IMR-90 (cell line): Measurements from ENCODE around the gene GTPBP8. TPM values are rescaled to one million over a fixed set of nuclear protein-coding genes. Genes with fewer than 3 reads are reported as not detected.

Source experiments
- ATAC-seq: fragments of 200-7000 bp; cut with Tn5 transposase; 2 replicates; pipeline ENCODE4 v1.9.1; 2020; ENCODE audit warnings: low read depth, mild to moderate bottlenecking, moderate library complexity
- BruUV-seq: library from RNA; stranded (reverse); fragments of 400-500 nt; replicated peaks from 2 replicates; lab custom pipeline; 2021; lab: Mats Ljungman, UMichigan
- CTCF ChIA-PET: fragments of 300-600 bp; formaldehyde crosslinking; extraction: SDS; loops from one replicate; lab custom pipeline; 2021; ENCODE audit warnings: antibody characterized with exemption; lab: Yijun Ruan, JAX
- POLR2A ChIA-PET: fragments of 300-600 bp; sonication (Branson Sonifier 250); formaldehyde crosslinking; loops from one replicate; lab custom pipeline; 2022; ENCODE audit warnings: antibody characterized with exemption; ENCODE audit not compliant: unreplicated experiment; lab: Charles Lee
- DNase-seq: peaks from one replicate; pipeline ENCODE4 v3.0.0; 2013
- H2AFZ ChIP-seq: replicated peaks from 2 replicates; pipeline ENCODE3; 2013; ENCODE audit warnings: low read length, mild to moderate bottlenecking; ENCODE audit not compliant: poor library complexity
- H2AK5ac ChIP-seq: 2 replicates; pipeline ENCODE4 v1.6.1; 2013; ENCODE audit warnings: low read depth, low read length, inconsistent platforms
- H2AK9ac ChIP-seq: replicated peaks from 2 replicates; pipeline ENCODE3; 2013; ENCODE audit warnings: mild to moderate bottlenecking, low read depth, low read length, moderate library complexity; ENCODE audit not compliant: poor library complexity
- H2BK120ac ChIP-seq: 2 replicates; pipeline ENCODE4 v1.6.1; 2013; ENCODE audit warnings: low read depth, low read length, inconsistent platforms
- H2BK15ac ChIP-seq: 3 replicates; pipeline ENCODE4 v1.6.1; 2013; ENCODE audit warnings: low read depth, low read length, inconsistent platforms
- H2BK20ac ChIP-seq: 2 replicates; pipeline ENCODE4 v1.6.1; 2013; ENCODE audit warnings: low read depth, mild to moderate bottlenecking, inconsistent platforms, low read length, moderate library complexity
- H2BK5ac ChIP-seq: 2 replicates; pipeline ENCODE4 v1.6.1; 2013; ENCODE audit warnings: mild to moderate bottlenecking, low read depth, low read length, inconsistent platforms; ENCODE audit not compliant: poor library complexity, severe bottlenecking
- H3K14ac ChIP-seq: replicated peaks from 2 replicates; pipeline ENCODE4 v1.6.1; 2013; ENCODE audit warnings: low read depth, low read length, inconsistent platforms
- H3K18ac ChIP-seq: 2 replicates; pipeline ENCODE4 v1.6.1; 2013; ENCODE audit warnings: low read depth, low read length, control low read depth
- H3K23ac ChIP-seq: 2 replicates; pipeline ENCODE4 v1.6.1; 2013; ENCODE audit warnings: low read depth, low read length, inconsistent platforms
- H3K27ac ChIP-seq: 2 replicates; pipeline ENCODE4 v1.5.1; 2013; ENCODE audit warnings: mild to moderate bottlenecking, control low read depth, low read length; ENCODE audit not compliant: insufficient read depth
- H3K27me3 ChIP-seq: 2 replicates; pipeline ENCODE4 v1.6.1; 2013; ENCODE audit warnings: low read length; ENCODE audit not compliant: control insufficient read depth, insufficient read depth
- H3K36me3 ChIP-seq: 2 replicates; pipeline ENCODE4 v1.6.1; 2013; ENCODE audit warnings: low read length, mixed read lengths; ENCODE audit not compliant: control insufficient read depth, insufficient read depth
- H3K4ac ChIP-seq: 2 replicates; pipeline ENCODE4 v1.6.1; 2013; ENCODE audit warnings: low read depth, low read length, inconsistent platforms
- H3K4me1 ChIP-seq: 2 replicates; pipeline ENCODE4 v1.6.1; 2013; ENCODE audit warnings: low read length, mixed read lengths; ENCODE audit not compliant: control insufficient read depth, insufficient read depth
- H3K4me2 ChIP-seq: 2 replicates; pipeline ENCODE4 v1.6.1; 2013; ENCODE audit warnings: low read depth, mild to moderate bottlenecking, control low read depth, low read length, moderate library complexity
- H3K4me3 ChIP-seq: 2 replicates; pipeline ENCODE4 v1.5.1; 2013; ENCODE audit warnings: low read depth, mild to moderate bottlenecking, control low read depth, low read length, moderate library complexity; ENCODE audit not compliant: insufficient read depth
- H3K56ac ChIP-seq: 2 replicates; pipeline ENCODE4 v1.6.1; 2013; ENCODE audit warnings: low read length, inconsistent platforms; ENCODE audit not compliant: insufficient read depth; ENCODE audit errors: extremely low read depth
- H3K79me1 ChIP-seq, 2 experiments: 2 replicates each; pipeline ENCODE4 v1.6.1; 2013; ENCODE audit warnings: low read length in 2 of 2, inconsistent platforms in 1 of 2, low read depth in 1 of 2
- H3K9ac ChIP-seq: 2 replicates; pipeline ENCODE4 v1.6.1; 2013; ENCODE audit warnings: low read depth, low read length, control low read depth
- H3K9me1 ChIP-seq: 2 replicates; pipeline ENCODE4 v1.6.1; 2013; ENCODE audit warnings: low read length, inconsistent platforms; ENCODE audit not compliant: insufficient read depth
- H3K9me3 ChIP-seq: 2 replicates; pipeline ENCODE4 v1.6.1; 2013; ENCODE audit warnings: low read length; ENCODE audit not compliant: control insufficient read depth, insufficient read depth
- H4K20me1 ChIP-seq: 2 replicates; pipeline ENCODE4 v1.6.1; 2013; ENCODE audit warnings: low read length, inconsistent platforms; ENCODE audit not compliant: insufficient read depth
- H4K5ac ChIP-seq: 2 replicates; pipeline ENCODE4 v1.6.1; 2013; ENCODE audit warnings: mild to moderate bottlenecking, low read depth, low read length, control low read depth
- H4K8ac ChIP-seq, 2 experiments: 2 replicates each; pipeline ENCODE4 v1.6.1; 2013; ENCODE audit warnings: low read depth in 2 of 2, low read length in 2 of 2, control low read depth in 1 of 2, inconsistent platforms in 1 of 2
- H4K91ac ChIP-seq: 2 replicates; pipeline ENCODE4 v1.6.1; 2013; ENCODE audit warnings: low read depth, low read length, inconsistent platforms; ENCODE audit not compliant: insufficient read depth
- BHLHE40 ChIP-seq: fragments of 150-350 bp; IDR thresholded peaks from 2 replicates; pipeline ENCODE4 v1.6.1; 2016; ENCODE audit warnings: mild to moderate bottlenecking, low read depth, low read length
- CHD1 ChIP-seq: IDR thresholded peaks from 2 replicates; pipeline ENCODE4 v1.6.1; 2012; ENCODE audit warnings: low read depth, low read length, improper control_type of control experiment
- CTCF ChIP-seq: conservative IDR thresholded peaks from 2 replicates; pipeline ENCODE4 v1.5.1; 2012; ENCODE audit warnings: mild to moderate bottlenecking, low read depth, low read length, improper control_type of control experiment
- FOS ChIP-seq: fragments of 150-350 bp; IDR thresholded peaks from 2 replicates; pipeline ENCODE4 v1.6.1; 2016; ENCODE audit warnings: low read depth, low read length
- NFE2L2 ChIP-seq: fragments of 150-350 bp; IDR thresholded peaks from 2 replicates; pipeline ENCODE4 v1.6.1; 2016; ENCODE audit warnings: low read depth, mild to moderate bottlenecking, low read length
- POLR2A ChIP-seq: IDR thresholded peaks from 2 replicates; pipeline ENCODE4 v1.6.1; 2012; ENCODE audit warnings: mild to moderate bottlenecking, low read depth, low read length
- RAD21 ChIP-seq: IDR thresholded peaks from 2 replicates; pipeline ENCODE4 v1.6.1; 2012; ENCODE audit warnings: low read length, improper control_type of control experiment
- RCOR1 ChIP-seq: IDR thresholded peaks from 2 replicates; pipeline ENCODE4 v1.6.1; 2012; ENCODE audit warnings: mild to moderate bottlenecking, low read length, improper control_type of control experiment; ENCODE audit not compliant: insufficient replicate concordance
- USF2 ChIP-seq: fragments of 150-350 bp; IDR thresholded peaks from 2 replicates; pipeline ENCODE4 v1.6.1; 2017; ENCODE audit warnings: mild to moderate bottlenecking, antibody characterized with exemption, low read length, low read depth
- WGBS, 2 experiments: methylation state at CpG; one replicate each; pipeline versions ENCODE4 v1.1.5 to v1.1.7; 2013; ENCODE audit warnings: missing lambda C conversion rate in 2 of 2; ENCODE audit not compliant: insufficient read length in 1 of 2; ENCODE audit errors: extremely low coverage in 2 of 2; 5-methylcytosine and 5-hydroxymethylcytosine counted together
- dilution Hi-C: fragments of 300-500 bp; cut with HindIII; formaldehyde crosslinking; loops from one replicate; pipeline ENCODE4 v1.14.3; 2018; ENCODE audit warnings: low sequenced_read_pairs; ENCODE audit not compliant: unreplicated experiment
- in situ Hi-C: fragments of 300-500 bp; cut with MboI; formaldehyde crosslinking; loops from 3 replicates; pipeline ENCODE4 v1.14.3; 2019; ENCODE audit warnings: low sequenced_read_pairs, inconsistent platforms, mixed read lengths
- intact Hi-C: fragments of 100-400 bp; cut with micrococcal nuclease; formaldehyde crosslinking; loops from 2 replicates; pipeline ENCODE4 v1.10.0; 2022
- polyA plus RNA-seq, 3 experiments: library from polyadenylated mRNA; depleted of rRNA; stranded (reverse); fragments of >200 nt; gene quantifications; 2 replicates each; pipeline ENCODE4 v1.2.3, GENCODE V29; 2012; ENCODE audit warnings: low replicate concordance in 1 of 3
- total RNA-seq: library from RNA; depleted of rRNA; stranded (reverse); fragments of >200 nt; gene quantifications from 2 replicates; pipeline ENCODE4 v1.2.3, GENCODE V29; 2012
- TF ChIP-seq, protein P1 (sequence below): fragments of 150-350 bp; IDR thresholded peaks from 2 replicates; pipeline ENCODE4 v1.6.1; 2016; ENCODE audit warnings: low read depth, mild to moderate bottlenecking, low read length, moderate library complexity, borderline replicate concordance

GTPBP8 gene
- total and polyA plus RNA-seq, 2 of the 4 experiments (the other 2 are of a cell fraction) = 15.4 to 23.9 TPM

DNA sequence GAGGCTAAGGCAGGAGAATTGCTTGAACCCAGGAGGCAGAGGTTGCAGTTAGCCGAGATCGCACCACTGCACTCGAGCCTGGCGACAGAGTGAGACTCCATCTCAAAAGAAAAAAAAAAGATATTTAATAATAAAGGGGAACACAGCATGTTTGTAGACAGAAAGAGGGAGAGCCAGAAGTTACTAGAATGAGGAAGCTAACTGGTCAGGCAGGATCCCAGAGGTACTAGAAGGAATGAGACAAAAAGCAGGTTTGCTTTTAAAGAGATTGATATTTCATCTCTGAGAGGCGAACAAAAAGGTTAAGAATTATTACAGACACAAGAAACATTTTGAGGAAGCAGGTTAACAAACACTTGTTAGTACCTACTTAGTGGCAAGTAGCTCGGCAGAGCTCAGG, 25.1 kb upstream of the GTPBP8 start:
- H2BK20ac ChIP-seq = no peak overlapping the region
- no peak overlapping the region for H4K91ac ChIP-seq
- no peak overlapping the region for H3K18ac ChIP-seq
- CTCF ChIA-PET = interaction anchor here (0.6 kb wide), 1 partner anchor 87 kb away, joined by 4 read pairs; no protein-coding TSS in a partner anchor
- H2BK120ac ChIP-seq = no peak overlapping the region
- no peak overlapping the region for H3K27ac ChIP-seq
- WGBS, 2 experiments = no CpG with 5 or more reads among the region's 6 CpGs
- no peak overlapping the region for H3K56ac ChIP-seq
- no peak for TF ChIP-seq CHD1
- TF ChIP-seq RAD21 = no peak
- no peak for TF ChIP-seq CTCF
- no peak for TF ChIP-seq RCOR1
- no peak for TF ChIP-seq POLR2A
- no peak for TF ChIP-seq USF2
- no peak for TF ChIP-seq FOS
- TF ChIP-seq, protein P1, sequence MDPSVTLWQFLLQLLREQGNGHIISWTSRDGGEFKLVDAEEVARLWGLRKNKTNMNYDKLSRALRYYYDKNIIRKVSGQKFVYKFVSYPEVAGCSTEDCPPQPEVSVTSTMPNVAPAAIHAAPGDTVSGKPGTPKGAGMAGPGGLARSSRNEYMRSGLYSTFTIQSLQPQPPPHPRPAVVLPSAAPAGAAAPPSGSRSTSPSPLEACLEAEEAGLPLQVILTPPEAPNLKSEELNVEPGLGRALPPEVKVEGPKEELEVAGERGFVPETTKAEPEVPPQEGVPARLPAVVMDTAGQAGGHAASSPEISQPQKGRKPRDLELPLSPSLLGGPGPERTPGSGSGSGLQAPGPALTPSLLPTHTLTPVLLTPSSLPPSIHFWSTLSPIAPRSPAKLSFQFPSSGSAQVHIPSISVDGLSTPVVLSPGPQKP = no peak
- TF ChIP-seq NFE2L2 = no peak
- no peak for TF ChIP-seq BHLHE40
- no peak overlapping the region for H3K4me3 ChIP-seq
- ATAC-seq = no peak
- in situ Hi-C loops = no loop called here
- no peaks in the 10 kb centered on the region for H3K36me3 ChIP-seq
- no peak overlapping the region for H3K23ac ChIP-seq
- H4K8ac ChIP-seq = no peak overlapping the region
- no peak overlapping the region for H2BK5ac ChIP-seq
- H2AK9ac ChIP-seq = no peak overlapping the region
- DNase-seq = no peak
- no peak overlapping the region for H3K4ac ChIP-seq
- no peaks in the 10 kb centered on the region for H3K9me3 ChIP-seq
- no peaks in the 10 kb centered on the region for H3K9me1 ChIP-seq
- no peak overlapping the region for H3K4me2 ChIP-seq
- peaks cover 18% of the 10 kb centered on the region for H3K27me3 ChIP-seq
- intact Hi-C loops = no loop called here
- no peak overlapping the region for H2AFZ ChIP-seq
- POLR2A ChIA-PET = interaction anchor here (0.7 kb wide), 1 partner anchor 167 kb away, joined by 6 read pairs; no protein-coding TSS in a partner anchor
- H3K79me1 ChIP-seq = no peaks in the 10 kb centered on the region
- no peak overlapping the region for H2BK15ac ChIP-seq
- no peak overlapping the region for H3K9ac ChIP-seq
- H3K4me1 ChIP-seq = no peaks in the 10 kb centered on the region
- no peak overlapping the region for H4K5ac ChIP-seq
- no peak overlapping the region for H3K14ac ChIP-seq
- dilution Hi-C loops = no loop called here
- no TSS peak for BruUV-seq
- H4K20me1 ChIP-seq = no peaks in the 10 kb centered on the region
- H2AK5ac ChIP-seq = no peak overlapping the region
